ENCODE data around the gene CCDC141.
A peak's percentile ranks its signal among the peaks of the same experiment; 100 is the strongest.
"Not testable (repeated sequence)": the region's sequence is repeated elsewhere in the genome, so short reads cannot be mapped to it uniquely, and the experiment has no call there.

CCDC141 gene

GRCh38 chr2:178997067-178997466 is 52.9 kb downstream of the CCDC141 start:
- Histone ChIP-seq H3K4me3 (ENCODE audit: control insufficient read depth in 1 of 7, extremely low read depth in 1 of 7, insufficient read depth in 4 of 7, low read depth in 2 of 7, low read length in 6 of 7) (no peak overlapping the region), H3K36me3 (ENCODE audit: control insufficient read depth in 4 of 4, insufficient read depth in 4 of 4, low read length in 3 of 4) (no peaks in the 10 kb centered on the region), H3K9me3 (ENCODE audit: control extremely low read depth in 1 of 5, control insufficient read depth in 4 of 5, insufficient read depth in 2 of 5, low read depth in 1 of 5, low read length in 4 of 5) (peaks cover 0 to 5% (median 0%) of the 10 kb centered on the region in 5 experiments), H3K4me1 (ENCODE audit: control extremely low read depth in 1 of 4, control insufficient read depth in 4 of 4, insufficient read depth in 4 of 4, low read length in 3 of 4) (no peaks in the 10 kb centered on the region), H3K27ac (ENCODE audit: insufficient read depth in 1 of 2, low read depth in 1 of 2, low read length in 2 of 2, poor library complexity in 1 of 2, severe bottlenecking in 2 of 2) (no peak overlapping the region), H3K27me3 (replicated peaks in 2 of 5; ENCODE audit: control insufficient read depth in 4 of 5, insufficient read depth in 5 of 5, low read length in 4 of 5) (no peaks in the 10 kb centered on the region)
- CTCF ChIA-PET: no interaction called here
- WGBS (ENCODE audit: insufficient coverage): 80% methylated on average over 1 of the region's 1 CpG
- POLR2A ChIA-PET: no interaction called here
- DNase-seq: no peak

- Histone ChIP-seq H3K27ac (ENCODE audit: insufficient read depth in 1 of 2, low read depth in 1 of 2, low read length in 2 of 2, poor library complexity in 1 of 2, severe bottlenecking in 2 of 2) (no peak overlapping the region), H3K27me3 (replicated peaks in 2 of 5; ENCODE audit: control insufficient read depth in 4 of 5, insufficient read depth in 5 of 5, low read length in 4 of 5) (no peaks in the 10 kb centered on the region), H3K9me3 (ENCODE audit: control extremely low read depth in 1 of 5, control insufficient read depth in 4 of 5, insufficient read depth in 2 of 5, low read depth in 1 of 5, low read length in 4 of 5) (peaks cover 0 to 5% (median 0%) of the 10 kb centered on the region in 5 experiments), H3K4me3 (ENCODE audit: control insufficient read depth in 1 of 7, extremely low read depth in 1 of 7, insufficient read depth in 4 of 7, low read depth in 2 of 7, low read length in 6 of 7) (no peak overlapping the region), H3K36me3 (ENCODE audit: control insufficient read depth in 4 of 4, insufficient read depth in 4 of 4, low read length in 3 of 4) (no peaks in the 10 kb centered on the region), H3K4me1 (ENCODE audit: control extremely low read depth in 1 of 4, control insufficient read depth in 4 of 4, insufficient read depth in 4 of 4, low read length in 3 of 4) (no peaks in the 10 kb centered on the region)
- 81% methylated on average over 4 of the region's 4 CpGs for WGBS (ENCODE audit: insufficient coverage)
- ChIA-PET POLR2A (no interaction called here), CTCF (no interaction called here)
- no peak for DNase-seq
These were observed 55.7 kb downstream of the CCDC141 start for GRCh38 chr2:178994264-178994663.

- Histone ChIP-seq H3K27me3 (replicated peaks in 2 of 5; ENCODE audit: control insufficient read depth in 4 of 5, insufficient read depth in 5 of 5, low read length in 4 of 5) (no peaks in the 10 kb centered on the region), H3K4me1 (ENCODE audit: control extremely low read depth in 1 of 4, control insufficient read depth in 4 of 4, insufficient read depth in 4 of 4, low read length in 3 of 4) (no peaks in the 10 kb centered on the region), H3K36me3 (ENCODE audit: control insufficient read depth in 4 of 4, insufficient read depth in 4 of 4, low read length in 3 of 4) (no peaks in the 10 kb centered on the region), H3K9me3 (ENCODE audit: control extremely low read depth in 1 of 5, control insufficient read depth in 4 of 5, insufficient read depth in 2 of 5, low read depth in 1 of 5, low read length in 4 of 5) (peaks cover 0 to 5% (median 0%) of the 10 kb centered on the region in 5 experiments), H3K4me3 (ENCODE audit: control insufficient read depth in 1 of 7, extremely low read depth in 1 of 7, insufficient read depth in 4 of 7, low read depth in 2 of 7, low read length in 6 of 7) (no peak overlapping the region), H3K27ac (ENCODE audit: insufficient read depth in 1 of 2, low read depth in 1 of 2, low read length in 2 of 2, poor library complexity in 1 of 2, severe bottlenecking in 2 of 2) (no peak overlapping the region)
- WGBS (ENCODE audit: insufficient coverage): 100% methylated on average over 2 of the region's 2 CpGs
- ChIA-PET CTCF (no interaction called here), POLR2A (no interaction called here)
- DNase-seq: no peak
These were observed 56.1 kb downstream of the CCDC141 start for GRCh38 chr2:178993788-178994187.

GRCh38 chr2:178992719-178993118 is 57.2 kb downstream of the CCDC141 start:
- H3K4me3 ChIP-seq (ENCODE audit: control insufficient read depth in 1 of 7, extremely low read depth in 1 of 7, insufficient read depth in 4 of 7, low read depth in 2 of 7, low read length in 6 of 7); H3K4me1 ChIP-seq (ENCODE audit: control extremely low read depth in 1 of 4, control insufficient read depth in 4 of 4, insufficient read depth in 4 of 4, low read length in 3 of 4); H3K9me3 ChIP-seq (ENCODE audit: control extremely low read depth in 1 of 5, control insufficient read depth in 4 of 5, insufficient read depth in 2 of 5, low read depth in 1 of 5, low read length in 4 of 5); H3K27ac ChIP-seq (ENCODE audit: insufficient read depth in 1 of 2, low read depth in 1 of 2, low read length in 2 of 2, poor library complexity in 1 of 2, severe bottlenecking in 2 of 2); DNase-seq; H3K27me3 ChIP-seq (replicated peaks in 2 of 5; ENCODE audit: control insufficient read depth in 4 of 5, insufficient read depth in 5 of 5, low read length in 4 of 5); H3K36me3 ChIP-seq (ENCODE audit: control insufficient read depth in 4 of 4, insufficient read depth in 4 of 4, low read length in 3 of 4); CTCF ChIA-PET; POLR2A ChIA-PET: not testable (repeated sequence)
- WGBS (ENCODE audit: insufficient coverage): no CpG with 5 or more reads among the region's 3 CpGs

- ChIA-PET POLR2A (no interaction called here), CTCF (no interaction called here)
- Histone ChIP-seq H3K9me3 (ENCODE audit: control extremely low read depth in 1 of 5, control insufficient read depth in 4 of 5, insufficient read depth in 2 of 5, low read depth in 1 of 5, low read length in 4 of 5) (peaks cover 0 to 5% (median 0%) of the 10 kb centered on the region in 5 experiments), H3K4me1 (ENCODE audit: control extremely low read depth in 1 of 4, control insufficient read depth in 4 of 4, insufficient read depth in 4 of 4, low read length in 3 of 4) (no peaks in the 10 kb centered on the region), H3K4me3 (ENCODE audit: control insufficient read depth in 1 of 7, extremely low read depth in 1 of 7, insufficient read depth in 4 of 7, low read depth in 2 of 7, low read length in 6 of 7) (no peak overlapping the region), H3K27me3 (replicated peaks in 2 of 5; ENCODE audit: control insufficient read depth in 4 of 5, insufficient read depth in 5 of 5, low read length in 4 of 5) (no peaks in the 10 kb centered on the region), H3K27ac (ENCODE audit: insufficient read depth in 1 of 2, low read depth in 1 of 2, low read length in 2 of 2, poor library complexity in 1 of 2, severe bottlenecking in 2 of 2) (no peak overlapping the region), H3K36me3 (ENCODE audit: control insufficient read depth in 4 of 4, insufficient read depth in 4 of 4, low read length in 3 of 4) (no peaks in the 10 kb centered on the region)
- WGBS (ENCODE audit: insufficient coverage): 100% methylated on average over 3 of the region's 4 CpGs
- DNase-seq: peak in 1 of 3 donors; percentile 5
These were observed 59.2 kb downstream of the CCDC141 start for GRCh38 chr2:178990533-178991241.

GRCh38 chr2:178989424-178989823 is 60.5 kb downstream of the CCDC141 start:
- H3K27me3 ChIP-seq (replicated peaks in 2 of 5; ENCODE audit: control insufficient read depth in 4 of 5, insufficient read depth in 5 of 5, low read length in 4 of 5); H3K4me1 ChIP-seq (ENCODE audit: control extremely low read depth in 1 of 4, control insufficient read depth in 4 of 4, insufficient read depth in 4 of 4, low read length in 3 of 4); H3K27ac ChIP-seq (ENCODE audit: insufficient read depth in 1 of 2, low read depth in 1 of 2, low read length in 2 of 2, poor library complexity in 1 of 2, severe bottlenecking in 2 of 2); H3K36me3 ChIP-seq (ENCODE audit: control insufficient read depth in 4 of 4, insufficient read depth in 4 of 4, low read length in 3 of 4); DNase-seq; POLR2A ChIA-PET; H3K4me3 ChIP-seq (ENCODE audit: control insufficient read depth in 1 of 7, extremely low read depth in 1 of 7, insufficient read depth in 4 of 7, low read depth in 2 of 7, low read length in 6 of 7); CTCF ChIA-PET; H3K9me3 ChIP-seq (ENCODE audit: control extremely low read depth in 1 of 5, control insufficient read depth in 4 of 5, insufficient read depth in 2 of 5, low read depth in 1 of 5, low read length in 4 of 5): not testable (repeated sequence)
- WGBS (ENCODE audit: insufficient coverage): no CpG with 5 or more reads among the region's 1 CpG

- CTCF ChIA-PET: not testable (repeated sequence)
These were observed 67.3 kb downstream of the CCDC141 start for GRCh38 chr2:178982652-178983051.

More at GRCh38 chr2:178982652-178983051, 67.3 kb downstream of the CCDC141 start:
- H3K27ac ChIP-seq (ENCODE audit: insufficient read depth in 1 of 2, low read depth in 1 of 2, low read length in 2 of 2, poor library complexity in 1 of 2, severe bottlenecking in 2 of 2); H3K9me3 ChIP-seq (ENCODE audit: control extremely low read depth in 1 of 5, control insufficient read depth in 4 of 5, insufficient read depth in 2 of 5, low read depth in 1 of 5, low read length in 4 of 5); H3K4me3 ChIP-seq (ENCODE audit: control insufficient read depth in 1 of 7, extremely low read depth in 1 of 7, insufficient read depth in 4 of 7, low read depth in 2 of 7, low read length in 6 of 7); DNase-seq; H3K4me1 ChIP-seq (ENCODE audit: control extremely low read depth in 1 of 4, control insufficient read depth in 4 of 4, insufficient read depth in 4 of 4, low read length in 3 of 4); H3K27me3 ChIP-seq (replicated peaks in 2 of 5; ENCODE audit: control insufficient read depth in 4 of 5, insufficient read depth in 5 of 5, low read length in 4 of 5); H3K36me3 ChIP-seq (ENCODE audit: control insufficient read depth in 4 of 4, insufficient read depth in 4 of 4, low read length in 3 of 4); POLR2A ChIA-PET: not testable (repeated sequence)
- 98% methylated on average over 4 of the region's 10 CpGs for WGBS (ENCODE audit: insufficient coverage)
